ENCODE results near the gene RAP2A.

The RAP2A gene

GRCh38 chr13:97495678-97496077, 61.7 kb downstream of the RAP2A start:
- DNase-seq (ENCODE audit: low read depth in 3 of 3), result no peak

- no peak for DNase-seq (ENCODE audit: low read depth in 3 of 3)
Measured at GRCh38 chr13:97496511-97496910, 62.5 kb downstream of the RAP2A start.

DNA sequence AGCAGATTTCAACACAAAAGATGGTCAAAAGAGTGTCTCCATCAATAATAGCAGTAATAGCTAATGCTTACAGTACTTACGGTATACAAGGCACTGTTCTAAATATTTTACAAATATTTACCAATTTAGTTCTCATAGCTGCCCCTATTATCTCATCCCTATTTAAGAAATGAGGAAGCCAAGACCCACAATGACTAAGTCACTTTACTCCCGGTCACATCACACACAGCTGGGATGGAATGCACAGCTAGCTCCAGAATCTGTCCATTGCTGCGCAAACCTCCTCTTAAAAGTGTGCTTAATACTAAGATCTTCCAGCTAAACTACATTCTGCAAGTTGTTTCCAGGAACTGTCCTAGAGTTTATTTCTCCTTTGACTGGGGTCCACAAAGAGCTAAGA, 63.4 kb downstream of the RAP2A start:
- DNase-seq (ENCODE audit: low read depth in 3 of 3), result no peak

GRCh38 chr13:97498419-97498818, 64.5 kb downstream of the RAP2A start:
- DNase-seq (ENCODE audit: low read depth in 3 of 3), result no peak

- no peak for DNase-seq (ENCODE audit: low read depth in 3 of 3)
Measured at GRCh38 chr13:97499181-97499580, 65.2 kb downstream of the RAP2A start.

DNA sequence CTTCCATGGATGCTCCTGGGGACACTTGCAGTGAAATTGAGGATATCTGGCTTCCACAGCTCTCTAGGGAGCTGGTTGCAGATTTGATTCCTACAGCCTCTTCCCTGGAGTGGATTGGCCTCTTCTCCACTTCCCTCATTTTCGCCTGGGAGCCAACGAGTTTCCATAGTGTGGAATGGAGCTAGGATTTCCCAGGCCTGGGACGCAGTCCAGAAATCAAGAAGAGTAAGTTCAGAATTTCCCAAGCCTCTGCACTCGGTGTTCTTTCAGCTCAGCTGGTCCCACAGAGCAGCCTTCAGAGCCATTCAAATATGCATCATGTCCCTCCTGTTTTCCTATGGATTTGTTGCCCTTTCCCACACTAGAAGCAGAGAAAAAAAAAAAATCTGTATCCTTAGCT, 68.2 kb downstream of the RAP2A start:
- no peak for DNase-seq (ENCODE audit: low read depth in 3 of 3)

- no peak for DNase-seq (ENCODE audit: low read depth in 3 of 3)
Measured at GRCh38 chr13:97502706-97503105, 68.7 kb downstream of the RAP2A start.

- no peak for DNase-seq (ENCODE audit: low read depth in 3 of 3)
Measured at GRCh38 chr13:97505017-97505416, 71.0 kb downstream of the RAP2A start.

- DNase-seq (ENCODE audit: low read depth in 3 of 3), result no peak
Measured at GRCh38 chr13:97506511-97506910, 72.5 kb downstream of the RAP2A start.

GRCh38 chr13:97512732-97513131, 78.8 kb downstream of the RAP2A start:
- DNase-seq (ENCODE audit: low read depth in 3 of 3), result no peak

DNA sequence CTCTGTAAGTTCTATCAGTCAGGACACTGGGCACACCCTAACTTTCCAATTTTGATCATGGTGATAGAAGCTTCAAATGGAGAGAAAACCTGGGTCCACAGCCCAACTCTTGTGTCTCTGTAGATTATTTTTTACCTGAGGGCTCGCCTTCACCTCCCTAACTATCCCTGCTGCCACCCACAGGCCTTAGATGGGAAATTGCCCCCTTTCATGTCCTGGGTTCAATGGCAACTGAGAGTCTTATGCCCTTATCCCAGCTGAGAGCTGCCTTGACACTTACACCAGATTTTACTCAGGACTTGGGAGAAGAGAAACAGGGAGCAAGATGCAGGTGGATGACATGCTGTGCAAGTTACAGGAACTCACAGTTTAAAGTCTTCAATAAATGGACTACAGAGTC, 81.7 kb downstream of the RAP2A start:
- DNase-seq (ENCODE audit: low read depth in 3 of 3), result no peak

- no peak for DNase-seq (ENCODE audit: low read depth in 3 of 3)
Measured at GRCh38 chr13:97517967-97518366, 84.0 kb downstream of the RAP2A start.
